ENCODE results near the gene ZNF124. TPM values are rescaled to one million over a fixed set of nuclear protein-coding genes. Genes with fewer than 3 reads are reported as not detected.
"Not testable (repeated sequence)": the region's sequence is repeated elsewhere in the genome, so short reads cannot be mapped to it uniquely, and the experiment has no call there.

ZNF124 gene
- total RNA-seq, 4 donors from 2014 or later = 47.6 to 75.0 (median 62.4) TPM

- H3K4me1 ChIP-seq = no peaks in the 10 kb centered on the region
- no peak overlapping the region for H3K4me3 ChIP-seq (replicated peaks in 1 of 3)
- TF ChIP-seq, protein P1, sequence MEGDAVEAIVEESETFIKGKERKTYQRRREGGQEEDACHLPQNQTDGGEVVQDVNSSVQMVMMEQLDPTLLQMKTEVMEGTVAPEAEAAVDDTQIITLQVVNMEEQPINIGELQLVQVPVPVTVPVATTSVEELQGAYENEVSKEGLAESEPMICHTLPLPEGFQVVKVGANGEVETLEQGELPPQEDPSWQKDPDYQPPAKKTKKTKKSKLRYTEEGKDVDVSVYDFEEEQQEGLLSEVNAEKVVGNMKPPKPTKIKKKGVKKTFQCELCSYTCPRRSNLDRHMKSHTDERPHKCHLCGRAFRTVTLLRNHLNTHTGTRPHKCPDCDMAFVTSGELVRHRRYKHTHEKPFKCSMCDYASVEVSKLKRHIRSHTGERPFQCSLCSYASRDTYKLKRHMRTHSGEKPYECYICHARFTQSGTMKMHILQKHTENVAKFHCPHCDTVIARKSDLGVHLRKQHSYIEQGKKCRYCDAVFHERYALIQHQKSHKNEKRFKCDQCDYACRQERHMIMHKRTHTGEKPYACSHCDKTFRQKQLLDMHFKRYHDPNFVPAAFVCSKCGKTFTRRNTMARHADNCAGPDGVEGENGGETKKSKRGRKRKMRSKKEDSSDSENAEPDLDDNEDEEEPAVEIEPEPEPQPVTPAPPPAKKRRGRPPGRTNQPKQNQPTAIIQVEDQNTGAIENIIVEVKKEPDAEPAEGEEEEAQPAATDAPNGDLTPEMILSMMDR (IDR thresholded peaks at IDR 0.05) = no peak
- TF ChIP-seq POLR2A (IDR thresholded peaks at IDR 0.05) = no peak
- 75 to 78% methylated on average over 6 of the region's 6 CpGs for WGBS, 2 donors
- H3K27ac ChIP-seq = no peak overlapping the region
- intact Hi-C loops (cut with DNase I) = no loop called here
- DNase-seq = no peak
- no peaks in the 10 kb centered on the region for H3K27me3 ChIP-seq
- no peaks in the 10 kb centered on the region for H3K9me3 ChIP-seq
- H3K36me3 ChIP-seq = no peaks in the 10 kb centered on the region
These were observed 50.4 kb downstream of the ZNF124 start for GRCh38 chr1:247121382-247121781.

GRCh38 chr1:247120408-247120668, 51.5 kb downstream of the ZNF124 start:
- H3K4me1 ChIP-seq; H3K36me3 ChIP-seq; H3K27ac ChIP-seq; H3K27me3 ChIP-seq; DNase-seq; H3K4me3 ChIP-seq (replicated peaks in 1 of 3); intact Hi-C loops (cut with DNase I); H3K9me3 ChIP-seq: not testable (repeated sequence)
- 93 to 94% methylated on average over 4 of the region's 4 CpGs for WGBS, 2 donors

DNA sequence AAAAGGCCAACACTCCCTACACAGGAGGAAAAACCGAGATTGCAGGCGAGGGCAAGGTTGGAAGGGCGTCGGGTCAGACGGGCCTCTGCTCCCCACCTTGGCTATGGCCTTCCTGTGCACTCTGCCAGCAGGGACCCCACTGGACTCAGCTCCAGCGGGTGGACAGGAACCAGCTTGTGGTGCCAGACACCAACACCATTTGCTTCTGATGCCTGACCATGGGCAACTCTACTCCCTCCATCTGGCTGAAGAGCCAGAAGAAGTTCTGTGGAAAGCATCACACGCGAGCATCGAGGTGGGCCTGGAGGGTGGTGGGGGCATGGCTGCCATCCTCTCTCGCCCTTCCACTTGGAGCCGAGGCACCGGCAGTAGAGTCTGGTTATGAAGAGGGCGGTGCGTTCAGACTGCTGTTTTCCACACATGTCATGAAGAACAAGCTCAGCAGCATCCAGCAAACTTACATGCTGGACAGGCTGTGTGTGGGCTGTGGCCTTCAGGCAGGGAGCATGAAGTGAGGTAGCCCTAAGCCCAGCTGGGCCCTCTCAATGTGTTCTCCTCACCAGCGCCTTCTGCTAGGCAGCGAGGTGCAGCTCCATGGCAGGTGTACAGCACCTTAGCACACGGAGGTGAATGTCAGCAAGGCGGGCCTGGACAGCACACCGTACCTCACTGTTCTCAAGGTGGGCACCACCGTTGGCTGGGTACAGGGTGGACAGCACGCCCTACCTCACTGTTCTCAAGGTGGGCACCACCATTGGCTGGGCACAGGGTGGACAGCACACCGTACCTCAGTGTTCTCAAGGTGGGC, 52.0 kb downstream of the ZNF124 start:
- intact Hi-C loops (cut with DNase I) = no loop called here
- Histone ChIP-seq H3K4me3 (replicated peaks in 1 of 3) (no peak overlapping the region), H3K27me3 (no peaks in the 10 kb centered on the region), H3K27ac (no peak overlapping the region), H3K9me3 (no peaks in the 10 kb centered on the region), H3K36me3 (no peaks in the 10 kb centered on the region), H3K4me1 (no peaks in the 10 kb centered on the region)
- WGBS, 2 donors = 95% methylated on average over 15 to 21 of the region's 22 CpGs
- no peak for DNase-seq
- no peak for TF ChIP-seq POLR2A (IDR thresholded peaks at IDR 0.05)
- TF ChIP-seq, protein P1 (IDR thresholded peaks at IDR 0.05) = no peak

DNA sequence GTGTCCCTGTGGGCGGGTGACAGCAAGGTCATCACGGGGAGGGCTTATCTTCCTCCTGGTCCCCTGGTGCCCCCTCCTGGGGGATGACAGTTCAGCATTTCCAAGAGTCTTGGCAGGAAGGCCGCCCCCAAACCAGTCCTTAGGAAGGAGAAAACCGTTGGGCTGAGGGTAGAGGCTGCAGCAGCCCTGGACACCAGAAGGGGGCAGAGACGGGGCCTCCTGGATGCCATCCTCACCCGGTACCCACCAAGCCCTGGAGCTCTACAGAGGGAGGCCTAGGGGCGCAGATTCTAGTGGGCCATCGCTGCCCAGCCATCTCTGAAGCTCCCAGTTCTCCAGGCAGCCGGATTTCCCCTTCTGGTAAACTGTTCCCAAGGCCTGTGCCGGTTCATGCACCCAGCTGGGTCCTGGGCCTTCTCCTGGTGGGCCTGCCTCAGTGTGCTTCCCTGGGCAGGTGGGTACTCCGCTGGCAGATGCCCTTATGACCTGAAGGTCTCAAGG, 52.8 kb downstream of the ZNF124 start:
- WGBS, 2 donors = 67 to 77% methylated on average over 6 to 8 of the region's 11 CpGs
- no peaks in the 10 kb centered on the region for H3K36me3 ChIP-seq
- no peaks in the 10 kb centered on the region for H3K9me3 ChIP-seq
- intact Hi-C loops (cut with DNase I) = no loop called here
- H3K4me1 ChIP-seq = no peaks in the 10 kb centered on the region
- no peaks in the 10 kb centered on the region for H3K27me3 ChIP-seq
- H3K4me3 ChIP-seq (replicated peaks in 1 of 3) = no peak overlapping the region
- DNase-seq = no peak
- no peak overlapping the region for H3K27ac ChIP-seq
- TF ChIP-seq POLR2A (IDR thresholded peaks at IDR 0.05) = no peak
- TF ChIP-seq, protein P1 (IDR thresholded peaks at IDR 0.05) = no peak

- no peak for DNase-seq
- Histone ChIP-seq H3K27ac (no peak overlapping the region), H3K36me3 (no peaks in the 10 kb centered on the region), H3K4me3 (replicated peaks in 1 of 3) (no peak overlapping the region), H3K4me1 (peaks cover 4 to 12% of the 10 kb centered on the region in 2 donors), H3K9me3 (no peaks in the 10 kb centered on the region), H3K27me3 (no peaks in the 10 kb centered on the region)
- WGBS, 2 donors = 86 to 90% methylated on average over 5 to 9 of the region's 12 CpGs
- intact Hi-C loops (cut with DNase I) = no loop called here
- no peak for TF ChIP-seq POLR2A (IDR thresholded peaks at IDR 0.05)
- TF ChIP-seq, protein P1 (IDR thresholded peaks at IDR 0.05) = no peak
These were observed 56.3 kb downstream of the ZNF124 start for GRCh38 chr1:247115545-247115944.
